GM23338 (cell line): Measurements from ENCODE around the gene ABHD17A. TPM values are rescaled to one million over a fixed set of nuclear protein-coding genes. Genes with fewer than 3 reads are reported as not detected.

Experiments used
- ATAC-seq: fragments of 200-7000 bp; cut with Tn5 transposase; 3 replicates; pipeline ENCODE4 v1.9.1; 2020
- DNase-seq: peaks from one replicate; pipeline ENCODE4 v3.0.0-alpha.2; 2015; ENCODE audit warnings: low spot score
- H2AFZ ChIP-seq: fragments of 200-600 bp; sonication (generic); 2 replicates; pipeline ENCODE4 v1.8.0; 2016; ENCODE audit warnings: antibody characterized with exemption, mild to moderate bottlenecking, moderate library complexity
- H3F3A ChIP-seq: fragments of 200-600 bp; sonication (generic); replicated peaks from 2 replicates; pipeline ENCODE4 v1.8.0; 2017; ENCODE audit warnings: antibody characterized with exemption, mixed run types, low read depth
- H3K27ac ChIP-seq: fragments of 200-600 bp; sonication (generic); 2 replicates; pipeline ENCODE4 v1.6.1; 2016; ENCODE audit warnings: low read depth
- H3K27me3 ChIP-seq: fragments of 200-600 bp; sonication (generic); 2 replicates; pipeline ENCODE4 v1.8.0; 2016; ENCODE audit warnings: mild to moderate bottlenecking, mixed run types, moderate library complexity; ENCODE audit not compliant: insufficient read depth
- H3K36me3 ChIP-seq: fragments of 200-600 bp; sonication (generic); 2 replicates; pipeline ENCODE4 v1.8.0; 2016; ENCODE audit warnings: mild to moderate bottlenecking; ENCODE audit not compliant: insufficient read depth
- H3K4me1 ChIP-seq: fragments of 200-600 bp; sonication (generic); 2 replicates; pipeline ENCODE4 v1.8.0; 2016; ENCODE audit warnings: mild to moderate bottlenecking, moderate library complexity; ENCODE audit not compliant: insufficient read depth
- H3K4me2 ChIP-seq: fragments of 200-600 bp; sonication (generic); 2 replicates; pipeline ENCODE4 v1.7.1; 2017; ENCODE audit warnings: mixed run types
- H3K4me3 ChIP-seq: fragments of 200-600 bp; sonication (generic); 2 replicates; pipeline ENCODE4 v1.6.1; 2016; ENCODE audit warnings: mixed run types
- H3K79me2 ChIP-seq: fragments of 200-600 bp; sonication (generic); replicated peaks from 2 replicates; pipeline ENCODE4 v1.8.0; 2017; ENCODE audit warnings: mild to moderate bottlenecking; ENCODE audit not compliant: insufficient read depth
- H3K9me2 ChIP-seq: fragments of 200-600 bp; sonication (generic); 2 replicates; pipeline ENCODE4 v1.8.0; 2017; ENCODE audit not compliant: insufficient read depth
- H4K20me1 ChIP-seq: fragments of 200-600 bp; sonication (generic); replicated peaks from 2 replicates; pipeline ENCODE4 v1.8.0; 2017; ENCODE audit warnings: mild to moderate bottlenecking; ENCODE audit not compliant: insufficient read depth
- H3K27ac Mint-ChIP-seq: 2 replicates; pipeline ENCODE4 v1.8.0; 2020; ENCODE audit warnings: inconsistent platforms, mild to moderate bottlenecking, moderate library complexity, mixed read lengths
- H3K27me3 Mint-ChIP-seq: 3 replicates; pipeline ENCODE4 v1.8.0; 2022; ENCODE audit warnings: low read depth, mild to moderate bottlenecking, moderate library complexity, mixed read lengths, inconsistent platforms; ENCODE audit not compliant: insufficient read depth, poor library complexity
- H3K36me3 Mint-ChIP-seq: 3 replicates; pipeline ENCODE4 v1.8.0; 2021; ENCODE audit warnings: low read depth, mild to moderate bottlenecking, inconsistent platforms, moderate library complexity, mixed read lengths
- H3K4me1 Mint-ChIP-seq: 3 replicates; pipeline ENCODE4 v1.8.0; 2020; ENCODE audit warnings: mild to moderate bottlenecking, inconsistent platforms, mixed read lengths
- H3K4me3 Mint-ChIP-seq: 3 replicates; pipeline ENCODE4 v1.8.0; 2021; ENCODE audit warnings: moderate library complexity, mild to moderate bottlenecking, inconsistent platforms, mixed read lengths
- H3K9me3 Mint-ChIP-seq: 3 replicates; pipeline ENCODE4 v1.8.0; 2020; ENCODE audit warnings: moderate library complexity, mild to moderate bottlenecking, inconsistent platforms, mixed read lengths
- CREB1 ChIP-seq: fragments of 250-450 bp; sonication (Bioruptor Pico); IDR thresholded peaks from 2 replicates; pipeline ENCODE4 v1.5.0; 2020; ENCODE audit warnings: low read depth, mild to moderate bottlenecking, moderate library complexity
- REST ChIP-seq: IDR thresholded peaks from one replicate; pipeline ENCODE4 v1.6.1; 2018; ENCODE audit warnings: antibody characterized with exemption; ENCODE audit not compliant: unreplicated experiment
- ZNF114 ChIP-seq: fragments of 250-450 bp; sonication (Bioruptor Pico); IDR thresholded peaks from 2 replicates; pipeline ENCODE4 v1.5.0; 2020; ENCODE audit warnings: mild to moderate bottlenecking, moderate library complexity
- ZNF462 ChIP-seq: fragments of 250-450 bp; sonication (Bioruptor Pico); IDR thresholded peaks from 2 replicates; pipeline ENCODE4 v1.5.0; 2020; ENCODE audit warnings: mild to moderate bottlenecking, moderate library complexity
- polyA plus RNA-seq: library from polyadenylated mRNA; unstranded; fragments of >200 nt; fragmentation: Nextera tagmentation; extraction: Ambion mirVana; gene quantifications from 2 replicates; pipeline ENCODE4 v1.2.1, GENCODE V29; 2016
- total RNA-seq: library from RNA; depleted of rRNA; stranded (reverse); fragments of >200 nt; shearing (Covaris generic); gene quantifications from 2 replicates; pipeline ENCODE4 v1.2.3, GENCODE V29; 2014

Gene ABHD17A
- total and polyA plus RNA-seq, 2 experiments from 2014 or later: 34.2 to 99.9 TPM

- Mint-ChIP-seq H3K4me1 (peaks cover 7% of the 10 kb centered on the region; the same call in 2 of the 3 replicates), H3K4me3 (no peak overlapping the region), H3K36me3 (no peaks in the 10 kb centered on the region), H3K27me3 (peaks cover 23% of the 10 kb centered on the region), H3K27ac (no peak overlapping the region), H3K9me3 (peaks cover 2% of the 10 kb centered on the region; the same call in 1 of the 3 replicates)
- no peaks in the 10 kb centered on the region for H3K9me2 ChIP-seq
- no peaks in the 10 kb centered on the region for H3K4me1 ChIP-seq
- no peaks in the 10 kb centered on the region for H3F3A ChIP-seq
- H4K20me1 ChIP-seq: no peaks in the 10 kb centered on the region
- H3K27ac ChIP-seq: no peak overlapping the region
- no peak for TF ChIP-seq ZNF114 (CRISPR knock-in tag)
- TF ChIP-seq CREB1 (CRISPR knock-in tag): no peak
- no peak for TF ChIP-seq REST
- TF ChIP-seq ZNF462 (CRISPR knock-in tag): no peak
- H3K36me3 ChIP-seq: no peaks in the 10 kb centered on the region
- ATAC-seq (no peak), DNase-seq (no peak)
- H2AFZ ChIP-seq: no peak overlapping the region
- no peak overlapping the region for H3K4me2 ChIP-seq
- H3K27me3 ChIP-seq: no peaks in the 10 kb centered on the region
- no peak overlapping the region for H3K4me3 ChIP-seq
- H3K79me2 ChIP-seq: no peaks in the 10 kb centered on the region
Observed at GRCh38 chr19:1896508-1896907, 11.2 kb upstream of the ABHD17A start.
